Cerebellar cortex (tissue), 1 donor: ENCODE measurements around the gene KY.
A peak's percentile ranks its signal among the peaks of the same experiment; 100 is the strongest.
"Not testable (repeated sequence)": the region's sequence is repeated elsewhere in the genome, so short reads cannot be mapped to it uniquely, and the experiment has no call there.

Source experiments
- DNase-seq: peaks from one replicate; pipeline ENCODE4 v3.0.0-alpha.2; 2015; ENCODE audit warnings: low spot score

KY gene

DNA sequence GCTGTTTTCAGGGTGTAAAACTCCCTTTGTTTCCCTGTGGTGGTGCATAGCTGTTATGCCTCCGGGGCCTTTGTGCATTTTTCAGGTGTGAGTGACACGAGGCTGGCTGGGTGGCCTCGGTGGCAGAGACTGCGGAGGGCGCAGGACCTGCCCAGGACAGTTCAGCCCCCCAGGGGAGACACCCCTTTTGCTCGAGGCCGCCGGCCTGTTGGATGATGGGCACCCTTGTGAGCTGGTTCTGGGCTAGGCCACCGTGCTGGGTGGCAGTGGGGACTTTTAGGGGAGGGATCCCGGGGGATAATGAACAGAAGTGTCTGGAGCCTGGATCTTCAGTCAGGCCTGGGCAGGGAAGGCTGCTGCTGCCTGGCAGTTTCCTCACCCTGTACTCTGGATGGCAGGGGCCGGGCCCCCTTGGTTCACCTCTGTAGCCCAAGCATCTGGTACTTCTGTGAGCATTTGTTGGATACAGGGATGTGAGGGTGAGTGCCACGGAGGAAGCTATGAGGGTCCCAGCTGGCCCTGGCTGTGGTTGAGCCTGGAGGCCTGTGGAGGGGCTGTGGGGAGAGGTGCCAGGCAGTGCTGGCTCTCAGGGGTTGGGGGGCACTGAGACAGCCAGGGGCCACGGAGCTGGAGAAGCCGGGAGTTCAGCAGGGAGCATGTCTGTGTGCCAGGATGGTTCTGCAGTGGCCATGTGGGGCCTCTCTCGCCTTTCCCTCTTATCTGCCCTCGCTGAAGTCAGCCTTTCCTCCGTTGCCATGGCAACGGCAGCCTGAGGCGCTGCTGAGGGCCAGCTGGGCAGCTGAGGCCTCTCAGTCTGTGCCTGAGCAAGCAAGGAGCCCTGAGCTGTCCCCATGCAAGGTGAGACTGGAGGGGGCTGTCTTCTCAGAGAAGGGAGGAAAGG lies 49.0 kb downstream of the KY start:
- DNase-seq, result peak; percentile 91

DNA sequence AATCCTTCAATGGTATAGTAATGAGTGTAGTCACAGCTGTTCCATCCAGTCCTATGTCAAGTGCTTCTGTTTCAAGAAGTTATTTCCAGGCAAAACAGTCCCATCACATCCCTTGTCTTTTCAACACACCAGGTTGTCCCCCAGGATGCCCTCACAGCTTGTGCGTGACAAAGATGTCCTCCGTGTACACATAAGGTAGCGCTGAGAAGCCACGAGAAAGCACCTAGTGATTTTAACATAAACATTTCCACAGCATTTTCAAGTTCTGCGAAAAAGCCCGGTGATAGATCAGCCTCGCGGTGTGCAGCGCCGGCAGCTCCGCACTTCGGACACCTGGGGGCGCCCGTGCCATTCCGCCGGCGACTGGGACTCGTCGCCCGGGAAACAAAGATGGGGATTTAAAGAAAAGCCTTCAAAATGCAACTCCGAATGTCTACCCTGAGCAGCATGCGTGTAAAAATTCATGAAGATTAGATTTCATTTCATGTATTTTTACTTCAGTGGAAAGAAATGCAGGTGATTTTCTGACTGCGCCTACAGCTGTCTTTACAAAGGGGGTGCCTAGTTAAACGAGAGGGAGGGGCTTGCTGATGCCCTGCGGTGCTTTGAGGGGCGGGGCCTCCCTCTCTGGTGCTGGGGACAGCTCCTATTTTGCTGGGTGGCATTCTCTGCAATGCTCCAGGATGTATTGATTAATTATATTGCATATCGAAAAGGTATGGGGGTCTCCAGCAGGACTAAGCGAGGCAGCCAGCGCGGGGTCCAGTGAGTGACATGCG lies 49.9 kb downstream of the KY start:
- DNase-seq, result peak; percentile 75

GRCh38 chr3:134600206-134600605 lies 50.6 kb downstream of the KY start:
- no peak for DNase-seq

GRCh38 chr3:134598763-134599545 lies 51.9 kb downstream of the KY start:
- no peak for DNase-seq

DNA sequence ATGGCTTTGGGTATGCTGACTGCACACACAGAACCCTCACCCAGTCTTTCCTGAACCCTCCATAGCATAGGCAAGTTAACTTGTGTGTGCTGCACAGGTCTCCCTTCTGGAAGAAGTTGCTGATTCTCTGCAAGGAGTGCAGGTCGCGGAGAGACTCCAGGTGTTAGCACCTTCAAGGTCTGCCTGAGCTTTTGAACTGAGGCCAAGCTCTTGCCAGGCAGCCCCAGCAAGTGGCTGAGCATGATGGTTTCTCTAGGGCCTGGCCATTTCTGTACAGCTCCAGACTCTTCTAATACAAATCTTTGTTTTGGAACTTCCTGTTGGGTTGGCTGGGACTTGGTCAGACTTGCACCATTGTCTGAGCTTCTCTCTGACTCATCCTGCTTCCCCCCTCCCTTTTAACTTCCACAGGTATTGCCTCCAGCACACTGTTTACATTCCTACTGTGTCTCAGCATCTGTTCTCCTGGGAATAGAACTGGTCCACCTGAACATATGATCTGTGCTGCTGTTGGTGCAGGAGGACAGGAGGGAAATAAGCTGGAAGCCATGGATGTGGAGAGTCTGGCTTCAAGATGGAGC lies 53.3 kb downstream of the KY start:
- no peak for DNase-seq

- not testable (repeated sequence) for DNase-seq
These were observed 55.8 kb downstream of the KY start for GRCh38 chr3:134594986-134595385.

GRCh38 chr3:134594331-134594741 lies 56.5 kb downstream of the KY start:
- DNase-seq, result no peak

GRCh38 chr3:134592806-134593205 lies 58.0 kb downstream of the KY start:
- DNase-seq, result peak; percentile 28

- DNase-seq, result no peak
These were observed 60.1 kb downstream of the KY start for GRCh38 chr3:134590766-134591165.

GRCh38 chr3:134579141-134579665 lies 71.6 kb downstream of the KY start:
- DNase-seq, result no peak

- no peak for DNase-seq
These were observed 74.0 kb downstream of the KY start for GRCh38 chr3:134576831-134577230.

- no peak for DNase-seq
These were observed 74.4 kb downstream of the KY start for GRCh38 chr3:134576426-134576825.

GRCh38 chr3:134569899-134570298 lies 80.9 kb downstream of the KY start:
- DNase-seq, result not testable (repeated sequence)

- DNase-seq, result no peak
These were observed 82.0 kb downstream of the KY start for GRCh38 chr3:134568790-134569189.

- no peak for DNase-seq
These were observed 83.2 kb downstream of the KY start for GRCh38 chr3:134567605-134568004.

- no peak for DNase-seq
These were observed 85.8 kb downstream of the KY start for GRCh38 chr3:134564991-134565390.

GRCh38 chr3:134563601-134564000 lies 87.2 kb downstream of the KY start:
- no peak for DNase-seq

DNA sequence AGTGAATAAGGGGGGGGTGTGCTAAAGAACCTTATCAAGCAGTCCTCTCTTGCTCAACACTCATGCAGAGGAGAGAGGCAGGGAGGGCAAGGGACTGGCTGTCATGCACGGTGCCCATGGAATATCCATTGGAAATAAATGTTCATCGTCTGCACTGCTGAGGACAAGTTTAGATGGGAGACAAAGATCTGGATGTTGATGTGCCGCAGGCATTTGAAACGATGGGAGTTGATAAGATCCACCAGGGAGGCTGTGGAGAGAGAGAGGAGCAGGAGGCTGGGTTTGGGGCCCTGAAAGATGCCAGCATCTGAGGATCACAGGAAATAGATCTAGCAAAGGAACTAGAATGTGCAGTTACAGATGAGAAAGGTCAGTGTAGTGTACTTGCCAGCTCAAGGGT lies 88.8 kb downstream of the KY start:
- no peak for DNase-seq

DNA sequence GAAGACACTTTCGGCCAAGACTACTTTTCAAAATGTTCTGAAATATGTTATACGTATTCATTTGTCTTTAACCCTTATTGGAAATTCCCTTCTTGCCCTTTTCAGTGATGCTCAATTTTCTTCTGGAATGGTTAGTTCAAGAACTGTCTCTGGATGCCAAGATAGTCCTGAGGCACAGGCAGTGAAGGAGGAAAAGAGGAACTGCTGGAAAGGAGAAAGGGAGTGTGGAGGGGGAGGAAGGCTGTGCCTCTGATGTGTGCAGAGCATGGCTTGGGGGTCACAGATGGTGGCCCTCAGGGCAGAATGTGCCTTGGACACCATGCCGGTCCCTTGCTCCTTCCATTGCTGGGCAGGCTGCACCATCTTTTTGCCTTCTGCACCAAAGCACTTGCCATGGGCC lies 91.2 kb downstream of the KY start:
- DNase-seq, result no peak
